HG03460 (cell line): ENCODE measurements around the gene SLC34A3.
"Not testable (repeated sequence)": the region's sequence is repeated elsewhere in the genome, so short reads cannot be mapped to it uniquely, and the experiment has no call there.

Experiments used
- ATAC-seq: cut with Tn5 transposase; IDR thresholded peaks from one replicate; pipeline ENCODE4 v1.9.1; 2021; ENCODE audit not compliant: unreplicated experiment

SLC34A3 gene

DNA sequence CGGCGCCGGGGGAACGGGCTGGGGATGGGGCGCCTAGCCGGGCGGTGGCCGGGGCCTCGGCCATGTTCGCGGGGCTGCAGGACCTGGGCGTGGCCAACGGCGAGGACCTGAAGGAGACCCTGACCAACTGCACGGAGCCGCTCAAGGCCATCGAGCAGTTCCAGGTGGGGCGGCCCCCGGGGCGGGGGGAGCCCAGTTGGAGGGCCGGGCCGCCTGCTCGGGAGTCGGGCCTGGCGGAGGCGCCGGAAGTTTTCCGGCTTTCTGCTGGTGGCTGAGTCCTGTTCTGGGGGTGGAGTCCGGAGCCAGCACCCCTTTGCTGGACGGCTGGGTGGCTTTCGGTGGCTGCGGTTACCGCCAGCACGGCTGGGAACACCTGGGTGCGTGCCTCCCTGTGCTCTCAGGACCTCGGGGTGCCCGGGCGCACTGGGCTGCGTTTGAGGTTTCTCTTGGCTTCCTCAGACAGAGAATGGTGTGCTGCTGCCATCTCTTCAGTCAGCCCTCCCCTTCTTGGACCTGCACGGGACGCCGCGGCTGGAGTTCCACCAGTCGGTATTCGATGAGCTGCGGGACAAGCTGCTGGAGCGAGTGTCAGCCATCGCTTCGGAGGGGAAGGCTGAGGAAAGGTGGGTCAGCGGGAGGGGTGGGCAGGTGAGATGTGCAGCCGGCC is 24.9 kb downstream of the SLC34A3 start:
- ATAC-seq = no peak

DNA sequence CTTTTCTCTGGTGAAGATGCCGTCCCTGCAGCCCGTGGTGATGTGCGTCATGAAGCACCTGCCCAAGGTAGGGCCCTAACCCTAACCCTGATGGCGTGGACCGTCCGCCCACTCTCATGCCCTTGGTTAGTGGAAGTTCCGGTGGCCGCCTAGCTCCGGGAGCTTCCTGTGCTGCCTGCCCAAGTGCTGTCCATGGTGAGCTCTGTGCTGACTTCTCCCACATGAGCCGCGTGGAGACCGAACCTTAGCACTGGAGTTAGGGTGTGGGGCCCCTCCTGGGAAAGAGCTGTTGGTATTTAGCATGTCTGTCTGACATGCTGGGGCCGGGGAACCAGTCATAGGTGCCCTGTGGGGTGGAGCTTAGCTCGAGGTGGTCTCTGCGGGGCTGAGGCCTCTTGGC is 25.7 kb downstream of the SLC34A3 start:
- ATAC-seq = no peak

DNA sequence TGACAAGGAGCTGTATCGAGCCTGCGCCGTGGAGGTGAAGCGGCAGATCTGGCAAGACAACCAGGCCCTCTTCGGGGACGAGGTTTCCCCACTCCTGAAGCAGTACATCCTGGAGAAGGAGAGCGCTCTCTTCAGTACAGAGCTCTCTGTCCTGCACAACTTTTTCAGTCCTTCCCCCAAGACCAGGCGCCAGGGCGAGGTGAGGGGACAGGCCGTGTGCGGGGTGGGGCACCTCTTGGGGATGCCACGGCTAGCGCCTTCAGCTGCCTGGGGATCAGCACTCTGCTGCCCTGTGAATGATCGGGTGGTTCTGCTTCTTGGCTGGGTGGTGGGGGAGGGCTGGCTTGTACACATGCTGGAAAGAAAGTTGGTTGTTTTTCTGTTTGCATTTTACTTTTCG is 26.2 kb downstream of the SLC34A3 start:
- ATAC-seq = no peak

DNA sequence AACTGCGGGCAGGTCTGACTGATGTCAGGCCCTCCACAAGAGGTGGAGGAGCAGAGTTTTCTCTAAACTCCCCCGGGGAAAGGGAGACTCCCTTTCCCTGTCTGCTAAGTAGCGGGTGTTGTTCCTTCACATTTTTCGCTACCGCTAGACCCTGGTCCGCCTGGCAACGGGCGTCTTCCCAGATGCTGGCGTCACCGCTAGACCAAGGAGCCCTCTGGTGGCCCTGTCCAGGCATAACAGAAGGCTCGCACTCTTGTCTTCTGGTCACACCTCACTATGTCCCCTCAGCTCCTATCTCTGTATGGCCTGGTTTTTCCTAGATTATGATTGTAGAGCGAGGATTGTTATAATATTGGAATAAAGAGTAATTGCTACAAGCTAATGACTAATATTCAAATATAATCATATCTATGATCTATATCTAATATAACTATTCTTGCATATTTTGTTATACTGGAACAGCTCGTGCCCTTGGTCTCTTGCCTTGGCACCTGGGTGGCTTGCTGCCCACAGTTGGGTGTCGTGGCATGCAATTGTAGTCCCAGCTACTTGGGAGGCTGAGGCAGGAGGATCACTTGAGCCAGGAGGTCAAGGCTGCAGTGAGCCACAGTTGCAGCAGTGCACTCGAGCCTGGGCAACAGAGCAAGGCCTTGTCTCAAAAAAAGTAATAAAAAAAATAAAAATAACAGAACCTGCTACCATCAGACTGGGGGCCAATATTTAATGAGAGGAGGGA is 31.6 kb downstream of the SLC34A3 start:
- ATAC-seq = not testable (repeated sequence)

GRCh38 chr9:137262909-137263285 is 32.2 kb downstream of the SLC34A3 start:
- ATAC-seq = no peak

GRCh38 chr9:137263506-137263905 is 32.8 kb downstream of the SLC34A3 start:
- ATAC-seq = no peak

GRCh38 chr9:137264067-137264466 is 33.4 kb downstream of the SLC34A3 start:
- no peak for ATAC-seq

DNA sequence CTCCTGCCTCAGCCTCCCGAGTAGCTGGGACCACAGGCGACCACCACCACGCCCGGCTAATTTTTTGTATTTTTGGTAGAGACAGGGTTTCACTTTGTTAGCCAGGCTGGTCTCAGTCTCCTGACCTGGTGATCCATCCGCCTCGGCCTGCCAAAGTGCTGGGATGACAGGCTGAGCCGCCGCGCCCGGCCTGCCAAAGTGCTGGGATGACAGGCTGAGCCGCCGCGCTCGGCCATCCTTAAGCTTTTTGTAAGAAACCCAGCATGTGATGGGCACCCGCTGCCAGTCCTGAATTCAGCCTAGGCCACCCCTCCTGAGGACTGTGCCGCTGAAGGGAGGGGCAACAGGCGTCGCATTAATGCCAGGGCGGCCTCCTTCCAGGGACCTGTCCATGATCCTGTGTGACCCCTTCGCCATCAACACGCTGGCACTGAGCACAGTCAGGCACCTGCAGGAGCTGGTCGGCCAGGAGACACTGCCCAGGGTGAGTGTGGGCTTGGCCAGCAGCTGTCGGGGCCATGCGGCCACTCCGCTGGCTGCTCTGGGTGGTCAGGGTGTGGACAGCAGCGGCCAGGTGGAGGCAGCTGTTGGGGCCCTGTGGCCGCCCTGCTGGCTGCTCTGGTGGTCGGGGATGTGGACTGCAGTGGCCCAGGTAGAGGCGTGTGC is 34.9 kb downstream of the SLC34A3 start:
- ATAC-seq = no peak

GRCh38 chr9:137266162-137266527 is 35.4 kb downstream of the SLC34A3 start:
- no peak for ATAC-seq

GRCh38 chr9:137266585-137267453 is 36.1 kb downstream of the SLC34A3 start:
- no peak for ATAC-seq

DNA sequence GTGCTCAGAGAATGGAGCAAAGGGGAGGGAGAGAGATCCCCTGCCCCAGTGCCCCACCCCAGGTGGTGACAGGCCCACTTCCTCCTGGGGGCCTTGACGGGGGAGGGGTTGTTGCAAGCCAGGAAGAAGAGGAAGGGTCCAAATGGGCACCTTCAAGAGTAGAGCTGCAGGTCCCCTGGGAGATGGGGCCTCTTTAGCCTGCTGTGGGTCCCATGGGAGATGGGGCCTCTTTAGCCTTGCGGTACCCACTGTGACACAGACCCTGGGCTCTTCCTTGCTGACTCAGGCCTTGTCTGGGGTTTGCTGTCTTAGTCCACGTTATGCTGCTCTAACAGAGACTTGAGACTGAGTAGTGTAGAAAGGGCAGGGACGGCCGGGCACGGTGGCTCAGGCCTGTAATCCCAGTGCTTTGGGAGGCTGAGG is 37.2 kb downstream of the SLC34A3 start:
- no peak for ATAC-seq

GRCh38 chr9:137268538-137269201 is 38.0 kb downstream of the SLC34A3 start:
- ATAC-seq = no peak

GRCh38 chr9:137269231-137269772 is 38.6 kb downstream of the SLC34A3 start:
- ATAC-seq = no peak

GRCh38 chr9:137270929-137271695 is 40.4 kb downstream of the SLC34A3 start:
- no peak for ATAC-seq

GRCh38 chr9:137271696-137272076 is 41.0 kb downstream of the SLC34A3 start:
- ATAC-seq = no peak

- ATAC-seq = no peak
These were observed 41.8 kb downstream of the SLC34A3 start for GRCh38 chr9:137272241-137273094.

DNA sequence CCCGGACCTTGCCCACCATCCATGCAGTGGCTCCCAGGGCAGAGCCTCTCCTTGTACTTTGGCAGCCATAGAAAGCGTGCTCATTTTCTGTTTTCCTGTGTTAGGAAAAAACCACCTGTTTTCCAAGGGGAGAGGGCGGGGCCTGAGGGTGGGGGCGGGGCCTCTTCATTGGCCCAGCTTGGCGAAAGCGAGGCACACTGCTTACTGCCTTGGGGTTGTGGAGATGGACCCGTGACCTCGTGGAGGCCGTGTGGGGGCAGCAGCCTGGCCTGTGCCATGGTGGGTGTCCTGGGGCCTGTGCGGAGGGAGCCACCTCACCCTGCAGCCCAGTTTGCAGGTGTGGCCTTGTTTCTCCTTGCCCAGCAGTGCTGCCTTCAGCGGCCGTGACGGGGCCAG is 42.4 kb downstream of the SLC34A3 start:
- ATAC-seq = no peak

DNA sequence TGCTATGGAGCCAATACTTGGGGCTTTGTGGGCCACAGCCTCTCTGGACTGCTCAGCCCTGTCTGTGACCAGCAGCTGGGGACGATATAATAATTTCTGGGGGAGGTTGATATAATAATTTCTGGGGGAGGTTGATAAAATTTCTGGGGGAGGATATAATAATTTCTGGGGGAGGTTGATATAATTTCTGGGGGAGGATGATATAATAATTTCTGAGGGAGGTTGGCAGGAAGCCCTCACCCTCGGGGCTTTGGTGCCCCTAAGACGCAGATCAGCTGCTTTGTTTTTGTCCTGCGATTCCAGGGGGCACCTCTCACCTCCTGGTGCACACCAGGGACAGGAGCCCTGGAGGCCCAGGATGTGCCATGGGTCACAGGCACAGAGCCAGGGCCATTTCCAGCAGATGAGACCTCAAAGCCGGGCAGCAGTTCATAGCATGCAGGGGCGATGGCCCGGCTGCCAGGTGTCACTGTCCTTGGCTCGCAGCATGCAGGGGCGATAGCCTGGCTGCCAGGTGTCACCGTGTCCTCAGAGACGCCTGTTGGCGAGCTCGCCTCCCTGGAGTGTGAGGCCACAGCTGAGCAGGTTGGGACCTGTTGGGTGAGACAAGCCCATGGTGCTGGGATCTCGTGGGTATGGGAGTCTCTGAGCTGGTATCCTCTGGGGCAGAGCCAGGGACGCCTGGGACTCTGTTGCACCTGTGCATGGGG is 43.1 kb downstream of the SLC34A3 start:
- ATAC-seq = no peak
